NOMO-1 (cell line): ENCODE data around the gene ATG4D.
"Not testable (repeated sequence)": the region's sequence is repeated elsewhere in the genome, so short reads cannot be mapped to it uniquely, and the experiment has no call there.

Source experiments
- DNase-seq, 2 experiments: peaks; one replicate each; lab custom pipeline; 2025; ENCODE audit not compliant: unreplicated experiment in 2 of 2; lab: John Stamatoyannopoulos, UW

Gene ATG4D

GRCh38 chr19:10518444-10519361, 25.0 kb upstream of the ATG4D start:
- DNase-seq: no peak

GRCh38 chr19:10519421-10519820, 24.3 kb upstream of the ATG4D start:
- no peak for DNase-seq

GRCh38 chr19:10520652-10521318, 22.9 kb upstream of the ATG4D start:
- DNase-seq: no peak

GRCh38 chr19:10521461-10522171, 22.1 kb upstream of the ATG4D start:
- DNase-seq: no peak

GRCh38 chr19:10523135-10523636, 20.5 kb upstream of the ATG4D start:
- DNase-seq: no peak

GRCh38 chr19:10525636-10526035, 18.1 kb upstream of the ATG4D start:
- no peak for DNase-seq

- not testable (repeated sequence) for DNase-seq
Observed at GRCh38 chr19:10526887-10527286, 16.8 kb upstream of the ATG4D start.

GRCh38 chr19:10532457-10532856, 11.2 kb upstream of the ATG4D start:
- DNase-seq: no peak

- DNase-seq: peak in 1 of 2 experiments; percentile 30
Observed at GRCh38 chr19:10533646-10534386, 9.9 kb upstream of the ATG4D start.

GRCh38 chr19:10535613-10536012, 8.1 kb upstream of the ATG4D start:
- DNase-seq: no peak

- DNase-seq: no peak
Observed at GRCh38 chr19:10537668-10538067, 6.0 kb upstream of the ATG4D start.

GRCh38 chr19:10538204-10538983, 5.3 kb upstream of the ATG4D start:
- DNase-seq: peak; percentile 23 to 26

GRCh38 chr19:10539016-10539415, 4.7 kb upstream of the ATG4D start:
- peak; percentile 29 to 55 for DNase-seq

GRCh38 chr19:10543059-10543419, 665 bp upstream of the ATG4D start:
- no peak for DNase-seq

GRCh38 chr19:10544242-10544752, 593 bp downstream of the ATG4D start:
- DNase-seq: peak in 1 of 2 experiments; percentile 11

- DNase-seq: no peak
Observed at GRCh38 chr19:10544753-10545251, 1.1 kb downstream of the ATG4D start.

- DNase-seq: no peak
Observed at GRCh38 chr19:10546817-10547216, 3.1 kb downstream of the ATG4D start.

- DNase-seq: no peak
Observed at GRCh38 chr19:10548746-10549276, 5.1 kb downstream of the ATG4D start.

- no peak for DNase-seq
Observed at GRCh38 chr19:10549733-10550132, 6.0 kb downstream of the ATG4D start.
